ENCODE data around the gene INS.

GRCh38 chr11:2173761-2174160 is 12.8 kb upstream of the INS start:
- no peak for TF ChIP-seq MAX (IDR thresholded peaks at IDR 0.05)
- TF ChIP-seq CTCF (IDR thresholded peaks at IDR 0.05; ENCODE audit: low read depth, low read length, missing input control) = no peak
- TF ChIP-seq, protein P1, sequence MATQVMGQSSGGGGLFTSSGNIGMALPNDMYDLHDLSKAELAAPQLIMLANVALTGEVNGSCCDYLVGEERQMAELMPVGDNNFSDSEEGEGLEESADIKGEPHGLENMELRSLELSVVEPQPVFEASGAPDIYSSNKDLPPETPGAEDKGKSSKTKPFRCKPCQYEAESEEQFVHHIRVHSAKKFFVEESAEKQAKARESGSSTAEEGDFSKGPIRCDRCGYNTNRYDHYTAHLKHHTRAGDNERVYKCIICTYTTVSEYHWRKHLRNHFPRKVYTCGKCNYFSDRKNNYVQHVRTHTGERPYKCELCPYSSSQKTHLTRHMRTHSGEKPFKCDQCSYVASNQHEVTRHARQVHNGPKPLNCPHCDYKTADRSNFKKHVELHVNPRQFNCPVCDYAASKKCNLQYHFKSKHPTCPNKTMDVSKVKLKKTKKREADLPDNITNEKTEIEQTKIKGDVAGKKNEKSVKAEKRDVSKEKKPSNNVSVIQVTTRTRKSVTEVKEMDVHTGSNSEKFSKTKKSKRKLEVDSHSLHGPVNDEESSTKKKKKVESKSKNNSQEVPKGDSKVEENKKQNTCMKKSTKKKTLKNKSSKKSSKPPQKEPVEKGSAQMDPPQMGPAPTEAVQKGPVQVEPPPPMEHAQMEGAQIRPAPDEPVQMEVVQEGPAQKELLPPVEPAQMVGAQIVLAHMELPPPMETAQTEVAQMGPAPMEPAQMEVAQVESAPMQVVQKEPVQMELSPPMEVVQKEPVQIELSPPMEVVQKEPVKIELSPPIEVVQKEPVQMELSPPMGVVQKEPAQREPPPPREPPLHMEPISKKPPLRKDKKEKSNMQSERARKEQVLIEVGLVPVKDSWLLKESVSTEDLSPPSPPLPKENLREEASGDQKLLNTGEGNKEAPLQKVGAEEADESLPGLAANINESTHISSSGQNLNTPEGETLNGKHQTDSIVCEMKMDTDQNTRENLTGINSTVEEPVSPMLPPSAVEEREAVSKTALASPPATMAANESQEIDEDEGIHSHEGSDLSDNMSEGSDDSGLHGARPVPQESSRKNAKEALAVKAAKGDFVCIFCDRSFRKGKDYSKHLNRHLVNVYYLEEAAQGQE (IDR thresholded peaks at IDR 0.05) = no peak
- TF ChIP-seq TAF1 (conservative IDR thresholded peaks at IDR 0.05) = no peak
- no peak for TF ChIP-seq SP1 (IDR thresholded peaks at IDR 0.05)
- TF ChIP-seq JUND (IDR thresholded peaks at IDR 0.05) = no peak
- no peak for TF ChIP-seq YY1 (IDR thresholded peaks at IDR 0.05)
- TF ChIP-seq, protein P2, sequence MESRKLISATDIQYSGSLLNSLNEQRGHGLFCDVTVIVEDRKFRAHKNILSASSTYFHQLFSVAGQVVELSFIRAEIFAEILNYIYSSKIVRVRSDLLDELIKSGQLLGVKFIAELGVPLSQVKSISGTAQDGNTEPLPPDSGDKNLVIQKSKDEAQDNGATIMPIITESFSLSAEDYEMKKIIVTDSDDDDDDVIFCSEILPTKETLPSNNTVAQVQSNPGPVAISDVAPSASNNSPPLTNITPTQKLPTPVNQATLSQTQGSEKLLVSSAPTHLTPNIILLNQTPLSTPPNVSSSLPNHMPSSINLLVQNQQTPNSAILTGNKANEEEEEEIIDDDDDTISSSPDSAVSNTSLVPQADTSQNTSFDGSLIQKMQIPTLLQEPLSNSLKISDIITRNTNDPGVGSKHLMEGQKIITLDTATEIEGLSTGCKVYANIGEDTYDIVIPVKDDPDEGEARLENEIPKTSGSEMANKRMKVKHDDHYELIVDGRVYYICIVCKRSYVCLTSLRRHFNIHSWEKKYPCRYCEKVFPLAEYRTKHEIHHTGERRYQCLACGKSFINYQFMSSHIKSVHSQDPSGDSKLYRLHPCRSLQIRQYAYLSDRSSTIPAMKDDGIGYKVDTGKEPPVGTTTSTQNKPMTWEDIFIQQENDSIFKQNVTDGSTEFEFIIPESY (IDR thresholded peaks at IDR 0.05) = no peak
- TF ChIP-seq, protein P3, sequence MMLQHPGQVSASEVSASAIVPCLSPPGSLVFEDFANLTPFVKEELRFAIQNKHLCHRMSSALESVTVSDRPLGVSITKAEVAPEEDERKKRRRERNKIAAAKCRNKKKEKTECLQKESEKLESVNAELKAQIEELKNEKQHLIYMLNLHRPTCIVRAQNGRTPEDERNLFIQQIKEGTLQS (IDR thresholded peaks at IDR 0.05) = no peak
- TF ChIP-seq RAD21 (IDR thresholded peaks at IDR 0.05) = no peak
- no peak for TF ChIP-seq GABPA (IDR thresholded peaks at IDR 0.05 in 1 of 2, conservative IDR thresholded peaks at IDR 0.05 in 1 of 2)
- TF ChIP-seq EGR1 (IDR thresholded peaks at IDR 0.05; ENCODE audit: low read depth in 2 of 2) = no peak
- no peak for TF ChIP-seq NR2F2 (IDR thresholded peaks at IDR 0.05)

Measured in liver (tissue), 3 donors.